Caco-2 (cell line): Measurements from ENCODE around the gene EVA1A. TPM values are rescaled to one million over a fixed set of nuclear protein-coding genes. Genes with fewer than 3 reads are reported as not detected.

Experiments
- BruUV-seq: library from RNA; stranded (reverse); fragments of 400-500 nt; replicated peaks from 2 replicates; lab custom pipeline; 2021; lab: Mats Ljungman, UMichigan
- CTCF ChIA-PET: fragments of 300-600 bp; sonication (Branson Sonifier 250); formaldehyde crosslinking; loops from one replicate; lab custom pipeline; 2022; ENCODE audit warnings: antibody characterized with exemption; lab: Charles Lee
- POLR2A ChIA-PET: fragments of 300-600 bp; sonication (Branson Sonifier 250); formaldehyde crosslinking; loops from one replicate; lab custom pipeline; 2022; ENCODE audit warnings: antibody characterized with exemption; lab: Charles Lee
- DNase-seq, 2 experiments: peaks; one replicate each; pipeline versions ENCODE4 v3.0.0 to v3.0.0-alpha.2; 2020 to 2022
- H3K27me3 ChIP-seq: replicated peaks from 2 replicates; pipeline ENCODE4 v1.6.0; 2011; ENCODE audit warnings: low read length; ENCODE audit not compliant: control insufficient read depth, insufficient read depth
- H3K36me3 ChIP-seq: 2 replicates; pipeline ENCODE4 v1.5.1; 2011; ENCODE audit warnings: low read length; ENCODE audit not compliant: control insufficient read depth, insufficient read depth
- H3K4me1 ChIP-seq: fragments of 250-450 bp; sonication (Bioruptor Pico); 2 replicates; pipeline ENCODE4 v1.5.1; 2020; ENCODE audit warnings: mild to moderate bottlenecking
- H3K4me3 ChIP-seq: 2 replicates; pipeline ENCODE4 v1.5.1; 2011; ENCODE audit warnings: low read depth, mild to moderate bottlenecking, control low read depth, low read length
- H3K9me3 ChIP-seq: fragments of 250-450 bp; sonication (Bioruptor Pico); 2 replicates; pipeline ENCODE4 v1.5.1; 2020; ENCODE audit warnings: mild to moderate bottlenecking, moderate library complexity
- H3K27ac Mint-ChIP-seq: one replicate; pipeline ENCODE4 v1.8.0; 2022; ENCODE audit warnings: mixed read lengths; ENCODE audit not compliant: unreplicated experiment
- H3K27me3 Mint-ChIP-seq: one replicate; pipeline ENCODE4 v1.8.0; 2022; ENCODE audit warnings: mixed read lengths; ENCODE audit not compliant: insufficient read depth, unreplicated experiment
- H3K36me3 Mint-ChIP-seq: one replicate; pipeline ENCODE4 v1.8.0; 2022; ENCODE audit warnings: mild to moderate bottlenecking, mixed read lengths; ENCODE audit not compliant: insufficient read depth, unreplicated experiment
- H3K4me1 Mint-ChIP-seq: one replicate; pipeline ENCODE4 v1.8.0; 2022; ENCODE audit warnings: low read depth, mixed read lengths; ENCODE audit not compliant: unreplicated experiment
- H3K4me3 Mint-ChIP-seq: one replicate; pipeline ENCODE4 v1.8.0; 2022; ENCODE audit warnings: mild to moderate bottlenecking, moderate library complexity, mixed read lengths; ENCODE audit not compliant: unreplicated experiment
- H3K9me3 Mint-ChIP-seq: one replicate; pipeline ENCODE4 v1.8.0; 2022; ENCODE audit warnings: mixed read lengths; ENCODE audit not compliant: unreplicated experiment
- intact Hi-C: fragments of 100-400 bp; cut with micrococcal nuclease; formaldehyde crosslinking; loops from one replicate; pipeline ENCODE4 v1.10.0; 2022; ENCODE audit not compliant: unreplicated experiment
- total RNA-seq: library from RNA; stranded (reverse); gene quantifications from 2 replicates; pipeline ENCODE4 v1.2.3, GENCODE V29; 2022
- TF ChIP-seq, protein P1 (sequence below), 2 experiments: fragments of 200-600 bp in 1 of 2; IDR thresholded peaks; 1 replicate in 1 of 2; 2 replicates in 1 of 2; pipeline versions ENCODE4 v1.5.1 to v1.8.0; 2011 to 2022; ENCODE audit warnings: antibody characterized with exemption in 1 of 2, control low read depth in 1 of 2, inconsistent platforms in 1 of 2, low read depth in 1 of 2, low read length in 1 of 2, mild to moderate bottlenecking in 1 of 2, moderate library complexity in 1 of 2; ENCODE audit not compliant: insufficient read depth in 1 of 2, severe bottlenecking in 1 of 2, unreplicated experiment in 1 of 2

The EVA1A gene
- total RNA-seq, 1 experiment from 2014 or later: 0.25 TPM

- ChIA-PET CTCF (no interaction called here), POLR2A (no interaction called here)
- BruUV-seq: no TSS peak
- H3K4me3 Mint-ChIP-seq: no peak overlapping the region
- Histone ChIP-seq H3K36me3 (no peaks in the 10 kb centered on the region), H3K4me3 (no peak overlapping the region), H3K9me3 (no peaks in the 10 kb centered on the region), H3K4me1 (peaks cover 24% of the 10 kb centered on the region), H3K27me3 (no peaks in the 10 kb centered on the region)
- peaks cover 5% of the 10 kb centered on the region for H3K27me3 Mint-ChIP-seq
- DNase-seq: no peak
- no peaks in the 10 kb centered on the region for H3K36me3 Mint-ChIP-seq
- no peak overlapping the region for H3K27ac Mint-ChIP-seq
- no peaks in the 10 kb centered on the region for H3K9me3 Mint-ChIP-seq
- no peaks in the 10 kb centered on the region for H3K4me1 Mint-ChIP-seq
- TF ChIP-seq, protein P1, sequence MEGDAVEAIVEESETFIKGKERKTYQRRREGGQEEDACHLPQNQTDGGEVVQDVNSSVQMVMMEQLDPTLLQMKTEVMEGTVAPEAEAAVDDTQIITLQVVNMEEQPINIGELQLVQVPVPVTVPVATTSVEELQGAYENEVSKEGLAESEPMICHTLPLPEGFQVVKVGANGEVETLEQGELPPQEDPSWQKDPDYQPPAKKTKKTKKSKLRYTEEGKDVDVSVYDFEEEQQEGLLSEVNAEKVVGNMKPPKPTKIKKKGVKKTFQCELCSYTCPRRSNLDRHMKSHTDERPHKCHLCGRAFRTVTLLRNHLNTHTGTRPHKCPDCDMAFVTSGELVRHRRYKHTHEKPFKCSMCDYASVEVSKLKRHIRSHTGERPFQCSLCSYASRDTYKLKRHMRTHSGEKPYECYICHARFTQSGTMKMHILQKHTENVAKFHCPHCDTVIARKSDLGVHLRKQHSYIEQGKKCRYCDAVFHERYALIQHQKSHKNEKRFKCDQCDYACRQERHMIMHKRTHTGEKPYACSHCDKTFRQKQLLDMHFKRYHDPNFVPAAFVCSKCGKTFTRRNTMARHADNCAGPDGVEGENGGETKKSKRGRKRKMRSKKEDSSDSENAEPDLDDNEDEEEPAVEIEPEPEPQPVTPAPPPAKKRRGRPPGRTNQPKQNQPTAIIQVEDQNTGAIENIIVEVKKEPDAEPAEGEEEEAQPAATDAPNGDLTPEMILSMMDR (IDR thresholded peaks at IDR 0.05; ENCODE audit: insufficient read depth in 1 of 2, low read depth in 1 of 2, low read length in 1 of 2, severe bottlenecking in 1 of 2, unreplicated experiment in 1 of 2): no peak
- intact Hi-C loops: no loop called here
Observed at GRCh38 chr2:75527676-75528075, 33.1 kb downstream of the EVA1A start.

- H3K9me3 Mint-ChIP-seq: no peaks in the 10 kb centered on the region
- no peaks in the 10 kb centered on the region for H3K36me3 Mint-ChIP-seq
- no peak overlapping the region for H3K27ac Mint-ChIP-seq
- TF ChIP-seq, protein P1 (IDR thresholded peaks at IDR 0.05; ENCODE audit: insufficient read depth in 1 of 2, low read depth in 1 of 2, low read length in 1 of 2, severe bottlenecking in 1 of 2, unreplicated experiment in 1 of 2): no peak
- H3K4me3 Mint-ChIP-seq: no peak overlapping the region
- no TSS peak for BruUV-seq
- H3K27me3 Mint-ChIP-seq: peaks cover 3% of the 10 kb centered on the region
- intact Hi-C loops: no loop called here
- Histone ChIP-seq H3K4me3 (no peak overlapping the region), H3K4me1 (peaks cover 29% of the 10 kb centered on the region), H3K9me3 (no peaks in the 10 kb centered on the region), H3K27me3 (no peaks in the 10 kb centered on the region), H3K36me3 (no peaks in the 10 kb centered on the region)
- no peak for DNase-seq
- ChIA-PET POLR2A (no interaction called here), CTCF (no interaction called here)
- H3K4me1 Mint-ChIP-seq: no peaks in the 10 kb centered on the region
Observed at GRCh38 chr2:75526842-75527241, 33.9 kb downstream of the EVA1A start.

DNA sequence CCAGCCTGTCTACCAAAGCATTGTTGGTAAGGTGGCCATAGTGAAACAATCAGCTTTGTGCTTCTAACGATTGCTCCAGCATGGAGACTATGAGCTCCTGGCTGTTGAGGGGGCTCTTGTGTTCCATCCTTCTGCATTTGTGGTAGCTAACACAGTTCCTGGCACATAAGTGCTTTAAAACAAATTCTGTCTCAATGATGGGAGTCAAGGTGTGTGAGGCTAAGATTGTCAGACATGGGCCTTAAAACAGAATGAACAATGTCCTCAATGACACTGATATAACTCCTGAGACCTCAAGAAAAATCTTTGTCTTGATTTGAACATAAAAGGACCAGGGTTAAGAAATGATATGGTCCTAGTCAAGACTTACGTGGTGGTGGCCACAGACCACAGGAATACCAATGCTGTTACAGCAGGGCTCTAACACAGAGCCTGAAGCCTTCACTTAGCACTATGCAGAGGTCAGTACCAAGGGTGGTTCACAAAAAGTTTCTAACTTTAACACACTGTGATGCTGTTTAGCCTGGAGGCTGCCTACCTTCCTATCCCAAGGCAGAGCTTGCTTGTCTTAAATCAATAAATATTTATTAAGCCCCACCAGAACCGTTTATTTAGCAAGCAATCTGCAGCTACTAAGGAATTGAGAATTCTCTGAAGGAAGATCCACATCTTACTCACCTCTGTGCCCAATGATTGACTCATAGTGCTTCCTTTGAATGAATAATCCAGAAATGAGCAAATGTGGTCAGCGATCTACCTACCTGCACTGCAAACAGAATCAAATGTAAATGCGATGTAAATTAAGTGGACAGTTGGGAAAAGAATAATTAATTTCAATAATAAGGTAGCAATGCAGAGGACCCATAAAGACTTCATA is 35.1 kb downstream of the EVA1A start:
- no peaks in the 10 kb centered on the region for H3K9me3 Mint-ChIP-seq
- Histone ChIP-seq H3K9me3 (no peaks in the 10 kb centered on the region), H3K27me3 (no peaks in the 10 kb centered on the region), H3K4me3 (no peak overlapping the region), H3K36me3 (no peaks in the 10 kb centered on the region), H3K4me1 (peaks cover 37% of the 10 kb centered on the region)
- no peak for DNase-seq
- POLR2A ChIA-PET: no interaction called here
- no peak overlapping the region for H3K27ac Mint-ChIP-seq
- CTCF ChIA-PET: interaction anchor here (0.5 kb wide), 1 partner anchor 1134 kb away, joined by 3 read pairs; no protein-coding TSS in a partner anchor
- no TSS peak for BruUV-seq
- no peak overlapping the region for H3K4me3 Mint-ChIP-seq
- TF ChIP-seq, protein P1 (IDR thresholded peaks at IDR 0.05; ENCODE audit: insufficient read depth in 1 of 2, low read depth in 1 of 2, low read length in 1 of 2, severe bottlenecking in 1 of 2, unreplicated experiment in 1 of 2): no peak
- intact Hi-C loops: no loop called here
- peaks cover 6% of the 10 kb centered on the region for H3K4me1 Mint-ChIP-seq
- peaks cover 3% of the 10 kb centered on the region for H3K27me3 Mint-ChIP-seq
- H3K36me3 Mint-ChIP-seq: no peaks in the 10 kb centered on the region
